GM19240 (cell line): ENCODE data around the gene FHIP1A.
A peak's percentile ranks its signal among the peaks of the same experiment; 100 is the strongest.

Experiments
- DNase-seq: peaks from one replicate; pipeline ENCODE4 v3.0.0; 2011; ENCODE audit warnings: low spot score; ENCODE audit not compliant: insufficient read length

The FHIP1A gene

DNA sequence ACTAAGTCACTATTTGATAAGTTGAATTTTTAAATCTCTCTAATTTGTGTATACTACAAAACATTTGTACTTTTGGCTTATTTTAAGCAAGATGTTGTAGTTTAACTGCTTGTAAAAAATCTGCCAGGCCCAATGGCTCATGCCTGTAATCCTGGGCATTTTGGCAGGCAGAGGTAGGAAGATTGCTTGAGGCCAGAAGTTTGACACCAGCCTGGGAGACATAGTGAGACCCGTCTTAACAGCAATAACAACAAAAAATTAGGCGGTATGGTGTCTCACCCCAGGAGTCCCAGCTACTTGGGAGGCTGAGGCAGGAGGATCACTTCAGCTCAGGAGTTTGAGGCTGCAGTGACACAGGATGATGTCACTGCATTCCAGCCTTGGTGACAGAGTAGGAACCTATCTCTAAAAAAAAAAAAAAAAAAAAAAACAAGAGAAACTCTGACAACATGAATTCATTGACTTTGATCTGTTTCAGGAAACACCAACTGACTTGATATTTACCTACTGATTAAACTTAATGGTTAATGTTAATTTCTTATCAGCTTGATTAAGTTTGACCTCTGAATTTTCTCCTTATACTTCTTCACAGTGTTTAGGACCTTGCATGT, 8.9 kb downstream of the FHIP1A start:
- DNase-seq = no peak

DNA sequence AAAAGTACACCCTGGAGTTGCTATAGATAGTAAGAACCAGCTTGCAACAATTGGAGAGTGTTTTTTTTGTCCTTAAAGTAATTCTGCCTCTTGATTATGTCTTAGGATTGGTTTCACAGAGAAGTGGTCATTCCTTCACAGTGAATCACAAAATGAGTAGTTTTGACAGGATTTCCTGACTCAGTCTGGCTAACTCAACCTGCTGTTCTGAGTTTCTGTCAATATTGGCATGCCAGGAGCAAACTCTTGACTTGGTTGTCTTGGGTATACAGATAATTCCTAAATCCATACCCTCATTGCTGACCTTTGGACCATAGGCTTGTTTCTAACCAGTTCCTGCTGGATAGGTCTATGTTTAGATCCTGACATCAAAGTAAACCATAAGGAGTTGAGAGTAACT, 9.4 kb downstream of the FHIP1A start:
- no peak for DNase-seq

DNA sequence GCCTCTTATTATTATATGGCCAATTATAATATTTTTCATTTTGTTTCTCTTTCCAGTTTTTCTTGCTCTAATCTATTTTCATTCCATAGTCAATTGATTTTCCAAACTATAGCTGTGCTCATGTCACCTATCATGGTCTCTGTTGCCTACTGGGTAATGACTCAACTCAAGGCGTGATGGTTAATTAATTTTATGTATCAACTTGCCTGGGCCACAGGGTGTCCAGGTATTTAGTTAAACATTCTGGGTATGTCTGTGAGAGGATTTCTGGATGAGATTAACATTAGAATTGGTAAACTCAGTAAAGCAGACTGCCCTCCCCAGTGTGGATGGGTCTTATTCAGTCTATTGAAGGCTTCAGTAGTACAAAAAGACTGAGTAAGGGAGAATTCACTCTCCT, 9.9 kb downstream of the FHIP1A start:
- DNase-seq = no peak

DNA sequence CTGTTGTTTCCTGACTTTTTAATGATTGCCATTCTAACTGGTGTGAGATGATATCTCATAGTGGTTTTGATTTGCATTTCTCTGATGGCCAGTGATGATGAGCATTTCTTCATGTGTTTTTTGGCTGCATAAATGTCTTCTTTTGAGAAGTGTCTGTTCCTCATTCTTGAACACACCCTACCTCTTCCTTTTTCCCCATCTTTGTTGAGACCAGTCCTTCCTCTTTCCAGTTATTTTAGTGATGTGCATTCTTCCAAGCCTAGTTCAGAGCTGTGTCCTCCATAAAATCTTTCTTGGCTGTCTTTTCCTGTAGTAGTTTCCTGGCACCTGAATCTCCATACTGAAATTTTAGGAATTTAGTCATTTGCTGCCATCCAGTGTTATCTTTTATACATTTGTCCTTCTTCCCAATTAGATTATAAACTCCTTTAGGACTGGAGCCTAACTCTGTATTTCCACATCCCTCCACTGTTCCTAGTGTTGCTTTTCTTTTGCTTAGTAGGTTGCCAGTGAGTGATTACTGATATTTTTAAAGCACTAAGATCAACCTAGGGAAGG, 11.4 kb downstream of the FHIP1A start:
- no peak for DNase-seq

DNA sequence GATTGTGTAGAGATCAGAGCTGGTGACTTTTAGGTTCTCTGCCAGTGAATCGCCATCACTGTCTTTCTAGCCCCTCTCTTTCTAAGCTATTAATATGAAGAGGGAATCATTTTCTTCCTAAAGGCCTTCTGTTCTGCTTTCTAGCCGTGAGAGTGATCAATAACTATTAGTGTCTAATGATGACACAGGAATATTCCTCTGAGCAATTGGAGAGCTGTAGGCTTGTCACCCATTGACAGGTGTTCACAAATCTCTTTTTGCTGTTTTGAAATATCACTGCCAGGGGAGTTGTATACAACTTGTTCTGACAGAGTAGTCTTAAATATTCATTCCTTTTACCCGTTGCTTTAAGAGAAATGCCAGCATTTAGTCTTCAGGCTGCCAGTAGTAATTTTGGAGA, 13.9 kb downstream of the FHIP1A start:
- DNase-seq = no peak

DNA sequence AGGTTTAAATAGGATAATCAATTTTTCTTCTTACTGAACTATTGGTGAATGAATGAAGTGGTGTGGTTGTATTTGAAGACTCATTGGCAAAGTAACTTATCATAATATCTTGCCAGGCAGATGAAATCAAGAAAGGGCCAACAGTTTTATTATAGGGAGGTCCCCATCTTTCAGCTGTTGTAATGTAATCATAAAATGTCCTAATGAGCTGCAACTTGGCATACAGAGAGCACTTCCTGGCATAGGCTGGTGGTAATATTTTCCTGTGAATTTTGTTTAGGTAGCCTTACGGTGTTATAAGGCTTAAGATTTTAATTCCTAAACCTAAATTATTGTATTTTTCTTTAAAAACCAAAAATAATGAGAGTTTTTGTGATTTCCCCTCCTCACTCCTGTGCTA, 17.5 kb downstream of the FHIP1A start:
- no peak for DNase-seq

DNA sequence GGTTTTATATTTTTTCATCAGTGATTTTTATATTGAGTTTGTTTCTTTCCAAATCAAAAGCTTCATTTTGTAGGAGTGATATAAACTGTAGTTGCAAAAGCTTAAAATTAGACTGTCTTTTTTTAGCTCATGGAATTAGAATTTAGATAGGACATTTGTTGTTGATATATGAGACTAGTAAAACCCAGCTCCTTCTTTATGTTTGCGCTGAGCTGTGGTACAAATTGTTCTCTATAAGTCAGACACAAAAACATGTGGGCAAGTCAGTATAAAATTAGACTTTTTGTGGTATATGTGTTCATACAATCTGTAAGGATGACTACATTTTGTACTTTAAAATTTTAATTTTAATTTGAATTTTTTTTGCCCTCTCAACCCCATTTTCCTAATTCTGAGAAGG, 18.3 kb downstream of the FHIP1A start:
- DNase-seq = no peak

DNA sequence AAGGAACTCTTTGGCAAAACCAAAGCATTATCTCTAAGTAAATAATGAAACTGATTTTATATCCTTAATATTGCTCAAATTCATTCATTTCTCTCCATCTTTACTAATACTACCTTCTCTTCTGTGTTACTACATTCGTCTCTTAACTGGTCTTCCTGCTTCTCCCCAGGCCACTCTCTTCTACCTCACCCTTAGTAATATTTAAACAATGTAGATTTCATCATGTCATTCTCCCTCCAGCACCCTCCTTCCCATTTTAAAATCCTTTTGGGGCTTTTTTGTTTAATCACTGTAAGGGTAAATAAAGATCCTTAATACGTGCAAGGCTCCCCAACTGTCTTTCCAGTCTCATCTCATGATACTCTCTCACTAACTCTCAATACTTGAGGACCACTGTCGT, 19.4 kb downstream of the FHIP1A start:
- no peak for DNase-seq

DNA sequence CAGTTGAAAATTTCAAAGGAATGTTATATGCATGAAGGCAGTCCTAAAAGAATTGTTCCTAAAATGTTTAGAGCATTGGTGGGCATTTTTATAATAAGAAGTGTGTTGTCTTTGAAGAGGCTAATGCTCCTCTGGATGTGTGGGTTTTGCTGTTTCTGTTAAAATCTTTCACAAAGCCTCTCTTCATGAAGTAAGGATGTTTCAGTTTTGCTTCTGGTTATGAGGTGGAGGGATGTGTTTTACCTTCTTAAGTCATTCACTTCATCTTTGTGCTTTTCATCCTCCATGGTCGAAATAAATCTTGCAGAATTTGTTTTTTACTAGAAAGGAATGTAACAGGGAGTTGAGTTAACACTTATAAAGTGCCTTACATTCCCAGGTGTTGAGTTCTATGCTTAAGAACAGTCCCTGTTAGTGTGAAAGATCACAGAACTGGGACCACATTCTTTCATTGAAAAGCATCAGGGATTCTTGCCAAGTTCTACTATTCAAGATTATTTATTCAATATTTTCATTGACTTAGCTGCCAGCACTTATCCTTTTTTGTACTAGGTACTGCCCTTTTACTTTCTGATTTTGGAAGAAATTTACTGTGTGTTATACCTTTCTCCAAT, 21.1 kb downstream of the FHIP1A start:
- DNase-seq = peak; percentile 10

DNA sequence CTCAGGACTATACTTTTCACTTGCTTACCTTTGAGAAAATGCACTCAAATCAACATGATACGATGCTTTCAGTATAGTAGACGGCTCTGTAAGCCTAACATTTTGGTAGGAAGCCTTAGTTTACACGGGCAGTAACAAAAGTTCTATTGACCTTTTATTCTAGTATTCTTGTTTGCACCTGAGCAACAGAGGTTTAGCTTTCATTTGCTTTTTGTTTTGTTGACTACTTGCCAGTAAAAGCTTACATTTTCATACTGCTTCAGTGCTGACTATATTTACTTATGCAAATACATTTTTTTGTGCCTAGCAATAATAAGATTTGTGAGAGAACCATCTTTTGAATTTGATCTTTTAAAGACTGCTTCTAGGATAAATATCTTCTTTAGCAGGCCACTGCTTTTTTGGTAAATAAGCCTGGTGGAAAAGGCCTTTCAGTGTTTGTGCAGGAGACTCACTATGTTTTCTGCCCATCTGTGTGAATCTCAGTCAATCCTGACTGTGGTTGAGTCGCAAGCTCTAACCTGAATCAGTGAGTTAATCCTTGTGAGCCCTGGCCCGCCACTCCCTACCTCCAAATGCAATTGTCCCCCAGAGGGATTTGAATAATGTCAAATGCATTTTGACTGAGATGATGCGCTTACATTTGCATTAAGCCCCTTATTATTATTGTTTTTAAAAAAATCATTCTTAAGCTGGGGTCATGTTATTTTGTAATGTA, 21.9 kb downstream of the FHIP1A start:
- no peak for DNase-seq

DNA sequence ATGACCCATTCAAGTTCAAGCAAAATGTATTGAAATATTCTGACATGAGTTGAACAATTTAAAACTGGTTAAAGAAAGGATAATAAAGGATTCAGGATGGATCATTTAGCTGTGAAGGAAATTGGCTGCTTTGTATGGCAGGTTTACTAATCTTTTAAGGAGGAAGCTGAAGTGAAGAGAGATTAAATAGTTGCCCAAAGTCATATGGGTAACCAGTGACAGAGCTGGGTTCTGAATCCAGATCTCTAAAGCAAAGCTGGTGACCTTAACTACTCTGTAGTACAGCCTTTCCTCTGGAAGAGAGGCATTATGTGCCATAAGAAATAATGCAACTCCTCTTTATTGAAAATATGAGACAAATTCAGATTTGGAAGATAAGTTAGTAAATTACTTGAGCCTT, 22.8 kb downstream of the FHIP1A start:
- DNase-seq = no peak

DNA sequence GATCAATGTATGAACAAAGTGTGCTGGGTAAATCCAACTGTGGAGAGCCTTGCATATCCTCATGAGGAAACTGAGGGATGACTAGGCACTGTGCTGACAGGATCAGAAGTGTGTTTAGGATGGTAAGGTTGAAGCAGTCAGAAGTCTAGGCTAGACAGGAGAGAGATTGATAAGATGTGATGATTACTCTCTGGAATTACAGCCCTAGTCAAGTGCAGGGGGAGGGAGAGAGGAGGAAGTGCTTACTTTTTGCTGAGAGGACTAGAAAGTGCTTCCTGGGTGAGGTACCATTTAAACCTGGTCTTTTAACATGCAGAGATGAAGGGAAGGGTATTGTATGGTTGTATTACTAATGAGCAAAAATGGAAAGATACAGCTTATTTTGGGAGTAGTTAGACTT, 23.7 kb downstream of the FHIP1A start:
- DNase-seq = no peak

DNA sequence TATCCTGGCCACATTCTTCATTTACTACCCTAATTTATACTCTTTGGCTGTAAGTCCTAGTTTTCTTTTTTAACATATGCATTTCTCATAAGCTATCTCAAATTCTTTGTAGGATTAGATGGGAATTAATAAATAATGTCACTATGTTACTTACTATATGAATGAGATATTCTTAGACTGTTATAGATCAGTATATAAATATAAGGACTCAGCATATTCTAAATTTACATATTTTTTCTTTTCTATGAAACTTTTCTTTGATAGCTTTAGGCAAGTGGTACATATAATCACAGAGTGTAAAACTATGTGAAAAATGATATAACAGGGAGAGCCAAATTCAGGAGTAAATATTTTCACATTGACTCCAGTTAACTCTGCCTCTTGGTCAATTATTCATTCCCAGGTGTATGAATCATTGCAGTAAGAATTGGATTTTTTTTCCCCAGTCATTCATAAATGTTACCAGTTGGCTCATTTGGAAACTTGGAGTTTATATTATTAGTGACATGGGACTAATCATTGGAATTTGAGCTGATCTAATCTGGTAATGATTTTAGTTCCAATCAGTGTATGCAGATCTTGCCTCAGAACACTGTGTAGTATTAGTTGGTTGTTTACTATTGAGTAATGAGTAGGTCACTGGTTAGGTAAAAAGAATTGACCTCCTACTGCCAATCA, 25.3 kb downstream of the FHIP1A start:
- DNase-seq = no peak

DNA sequence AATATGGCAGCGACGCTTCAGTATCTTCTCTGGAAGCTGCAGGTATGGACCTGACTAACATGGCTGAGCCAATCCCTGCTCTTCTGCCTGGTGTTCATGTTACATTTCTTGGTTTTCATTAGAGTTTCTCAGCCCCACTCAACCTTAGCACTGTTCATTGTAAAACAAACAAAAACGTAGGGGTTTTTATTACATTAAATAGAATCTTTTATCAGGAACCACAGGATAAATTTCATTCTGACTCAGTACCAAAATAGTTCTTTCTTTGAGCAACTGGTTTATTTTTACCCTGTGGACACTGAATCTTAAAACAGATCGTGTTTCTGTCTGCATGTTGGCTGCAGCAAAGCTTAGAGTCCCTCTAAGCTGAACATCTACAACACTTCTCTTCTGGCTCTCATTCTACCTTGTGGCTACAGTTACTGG, 27.1 kb downstream of the FHIP1A start:
- no peak for DNase-seq

DNA sequence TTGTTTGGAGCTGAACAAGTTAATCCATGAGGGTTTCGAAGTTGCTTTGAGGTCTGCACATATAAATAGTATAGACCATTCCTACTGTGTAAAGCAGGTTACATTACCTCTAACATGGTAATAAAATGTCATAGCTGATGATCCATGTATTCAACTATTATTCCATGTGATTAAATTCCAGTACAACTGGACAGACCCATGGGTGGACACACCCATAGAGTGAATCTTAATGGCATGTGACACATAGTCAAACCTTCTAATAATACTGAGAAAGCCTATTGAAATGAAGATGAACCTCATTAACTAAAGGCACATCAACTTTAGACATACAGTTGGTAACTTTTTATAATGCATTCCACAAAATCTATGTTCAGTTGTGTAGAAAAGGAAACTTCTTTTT, 28.5 kb downstream of the FHIP1A start:
- DNase-seq = no peak

DNA sequence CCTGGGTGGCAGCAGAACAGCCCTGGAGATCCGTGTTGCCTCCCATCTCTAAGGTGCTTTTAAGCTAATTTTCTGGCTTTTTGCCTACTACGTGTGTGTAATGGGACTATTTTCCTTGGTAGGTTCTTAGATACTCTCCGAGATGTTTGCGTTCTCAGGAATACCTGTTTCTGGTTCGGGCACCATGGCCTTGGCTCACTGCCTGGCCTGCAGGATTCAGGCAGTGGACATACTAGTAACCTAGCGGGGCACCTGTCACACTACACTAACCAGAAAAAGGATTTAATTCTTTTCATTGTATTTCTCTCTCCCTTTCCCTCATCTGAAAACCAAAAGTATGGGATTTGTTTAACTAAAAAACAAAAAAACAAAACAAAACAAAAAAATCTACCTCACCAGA, 29.2 kb downstream of the FHIP1A start:
- no peak for DNase-seq

DNA sequence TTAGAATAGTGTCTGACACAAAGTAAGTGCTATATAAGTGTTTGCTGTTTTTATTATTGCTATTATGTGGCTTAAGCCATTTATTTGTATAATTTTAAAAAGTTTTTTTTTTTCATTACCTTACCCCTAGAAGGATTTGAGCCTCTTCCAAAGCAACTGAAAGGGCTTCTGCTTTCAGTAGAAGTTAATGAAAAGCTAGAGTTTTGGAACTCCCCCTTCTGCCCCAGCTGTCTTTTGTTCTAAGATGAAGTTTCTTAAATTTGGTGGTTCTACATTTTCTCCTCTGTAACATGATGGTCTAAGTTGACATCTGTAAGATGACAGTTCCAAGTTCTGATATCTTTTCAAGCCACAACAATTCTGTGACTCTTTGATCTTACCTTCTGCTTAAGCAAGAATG, 30.3 kb downstream of the FHIP1A start:
- no peak for DNase-seq

DNA sequence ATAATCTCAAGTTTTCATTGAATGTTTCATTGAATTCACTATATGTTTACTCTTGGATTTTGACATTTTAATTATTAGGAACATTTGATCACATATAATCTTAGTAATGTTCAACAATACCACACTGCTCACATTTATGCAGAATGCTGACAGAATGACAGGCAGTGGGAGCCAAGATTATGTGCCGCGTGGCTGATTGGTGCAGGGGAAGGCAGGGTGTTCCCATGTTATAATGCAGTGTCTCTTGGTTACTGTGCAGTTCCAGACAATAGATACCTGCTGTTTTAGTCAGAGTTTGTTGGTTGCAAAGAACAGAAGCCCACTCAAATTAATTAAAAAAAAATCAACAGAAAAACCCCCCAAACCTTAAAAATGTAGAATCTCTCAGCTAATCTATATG, 33.0 kb downstream of the FHIP1A start:
- DNase-seq = no peak

DNA sequence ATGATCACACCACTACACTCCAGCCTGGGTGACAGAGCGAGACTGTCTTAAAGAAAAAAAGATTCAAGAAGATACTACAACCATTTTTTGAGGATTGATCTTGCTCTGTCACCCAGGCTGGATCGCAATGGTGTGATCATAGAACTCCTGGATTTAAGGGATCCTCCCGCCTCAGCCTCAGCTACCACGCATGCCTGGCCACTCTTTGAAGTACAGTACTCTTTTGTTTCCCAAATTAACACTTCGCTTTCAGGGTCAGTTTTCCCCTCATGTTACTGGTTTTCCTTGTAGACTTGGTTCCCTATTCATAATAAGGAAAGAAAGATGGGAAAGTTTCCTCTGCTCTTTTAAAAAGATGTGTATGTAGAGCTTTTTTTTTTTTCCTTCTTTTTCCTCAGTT, 34.3 kb downstream of the FHIP1A start:
- no peak for DNase-seq

DNA sequence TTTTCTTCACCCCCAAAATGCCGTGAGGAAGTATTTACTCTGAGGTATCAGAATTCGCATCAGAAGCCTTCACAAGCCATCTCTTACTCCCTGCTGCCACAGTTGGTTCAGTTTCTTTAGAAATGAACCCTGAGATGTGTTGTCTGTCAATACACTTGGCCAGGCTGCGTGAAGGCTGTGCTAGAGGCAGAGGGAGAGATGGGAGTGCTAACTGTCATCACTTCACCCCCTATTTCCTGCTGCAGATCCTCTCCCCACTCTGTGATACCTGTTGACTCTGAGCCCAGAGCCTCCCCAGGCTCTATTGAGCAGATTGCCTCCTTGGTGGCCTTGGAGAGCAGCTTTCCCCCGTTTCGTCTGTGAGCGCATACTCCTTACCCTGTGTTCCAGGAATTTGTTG, 34.8 kb downstream of the FHIP1A start:
- DNase-seq = no peak

DNA sequence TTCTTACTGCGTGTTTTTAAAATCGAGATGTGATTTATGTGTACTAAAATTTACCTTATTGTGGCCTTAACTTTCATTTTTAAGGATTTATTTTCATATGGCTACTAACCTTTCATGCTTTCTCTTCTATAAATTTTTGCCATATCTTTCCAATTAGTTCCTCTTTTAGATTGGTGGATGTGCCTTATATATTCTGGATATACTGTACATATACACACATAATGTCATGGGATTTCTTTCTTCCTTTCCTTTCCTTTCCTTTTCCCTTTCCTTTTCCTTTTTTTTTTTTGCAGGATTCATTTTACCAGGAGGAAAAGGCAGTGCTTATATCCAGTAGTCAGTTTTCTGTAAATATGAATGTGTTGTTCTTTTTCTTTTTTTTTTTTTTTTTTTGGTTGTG, 37.2 kb downstream of the FHIP1A start:
- no peak for DNase-seq

DNA sequence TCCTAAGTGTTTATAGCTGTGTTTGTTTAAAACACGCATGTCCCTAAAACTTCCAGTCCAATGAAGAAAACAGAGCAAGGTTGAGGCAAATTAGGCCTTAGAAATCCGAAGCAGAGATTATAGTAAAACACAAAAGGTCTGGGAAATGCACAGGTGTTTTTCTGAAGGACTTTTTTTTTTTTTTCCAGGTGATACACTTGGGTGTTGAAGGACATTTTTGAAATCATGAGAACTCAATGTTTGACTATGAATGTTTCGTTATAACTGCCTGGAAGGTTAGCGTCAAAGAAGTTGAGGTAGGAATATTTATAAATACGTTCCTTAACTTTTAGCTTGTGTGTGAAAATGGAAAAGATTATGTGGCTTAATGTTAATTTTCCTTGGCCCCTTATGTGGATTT, 45.5 kb downstream of the FHIP1A start:
- no peak for DNase-seq
